GM19043 (cell line): ENCODE results near the gene FAM181B.
A peak's percentile ranks its signal among the peaks of the same experiment; 100 is the strongest.

ENCODE experiments used
- ATAC-seq: cut with Tn5 transposase; IDR thresholded peaks from one replicate; pipeline ENCODE4 v1.9.1; 2021; ENCODE audit warnings: low read depth; ENCODE audit not compliant: unreplicated experiment

FAM181B gene

DNA sequence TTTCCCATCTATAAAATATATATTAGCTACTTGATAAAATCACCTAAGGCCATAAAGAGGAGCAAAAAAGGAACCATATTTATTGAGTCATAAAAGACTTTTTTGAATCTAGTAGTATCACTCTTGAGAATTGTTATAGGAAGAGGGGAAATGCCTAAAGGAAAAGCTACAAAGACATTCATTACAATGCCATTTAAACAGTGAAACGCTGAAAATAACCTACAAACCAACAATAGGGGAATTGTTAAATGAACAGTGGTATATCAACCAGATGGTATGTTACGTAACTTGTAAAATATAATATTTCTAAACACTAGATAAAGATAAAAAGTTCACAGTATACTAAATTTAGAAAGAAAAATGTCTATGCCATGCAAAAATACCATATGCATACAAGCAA is 47.5 kb downstream of the FAM181B start:
- no peak for ATAC-seq

DNA sequence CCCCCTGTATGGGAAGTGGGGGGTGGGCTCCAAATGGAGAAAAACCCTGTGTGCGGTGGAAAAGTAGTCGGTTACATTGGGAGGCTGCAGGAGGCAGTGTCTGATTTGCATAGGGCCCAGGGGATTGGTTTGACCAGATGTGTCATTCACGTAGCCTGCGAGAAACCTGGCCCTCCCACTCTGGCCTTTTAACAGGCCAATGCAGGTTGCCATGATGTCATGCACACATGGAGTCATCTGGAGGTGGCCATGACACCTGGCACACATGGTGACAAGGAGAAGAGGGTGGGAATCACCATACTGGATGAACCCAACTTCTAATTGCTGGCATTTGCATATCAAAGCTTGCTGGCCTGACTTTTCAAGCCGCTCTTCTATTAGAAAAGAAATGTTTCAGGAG is 50.6 kb downstream of the FAM181B start:
- no peak for ATAC-seq

DNA sequence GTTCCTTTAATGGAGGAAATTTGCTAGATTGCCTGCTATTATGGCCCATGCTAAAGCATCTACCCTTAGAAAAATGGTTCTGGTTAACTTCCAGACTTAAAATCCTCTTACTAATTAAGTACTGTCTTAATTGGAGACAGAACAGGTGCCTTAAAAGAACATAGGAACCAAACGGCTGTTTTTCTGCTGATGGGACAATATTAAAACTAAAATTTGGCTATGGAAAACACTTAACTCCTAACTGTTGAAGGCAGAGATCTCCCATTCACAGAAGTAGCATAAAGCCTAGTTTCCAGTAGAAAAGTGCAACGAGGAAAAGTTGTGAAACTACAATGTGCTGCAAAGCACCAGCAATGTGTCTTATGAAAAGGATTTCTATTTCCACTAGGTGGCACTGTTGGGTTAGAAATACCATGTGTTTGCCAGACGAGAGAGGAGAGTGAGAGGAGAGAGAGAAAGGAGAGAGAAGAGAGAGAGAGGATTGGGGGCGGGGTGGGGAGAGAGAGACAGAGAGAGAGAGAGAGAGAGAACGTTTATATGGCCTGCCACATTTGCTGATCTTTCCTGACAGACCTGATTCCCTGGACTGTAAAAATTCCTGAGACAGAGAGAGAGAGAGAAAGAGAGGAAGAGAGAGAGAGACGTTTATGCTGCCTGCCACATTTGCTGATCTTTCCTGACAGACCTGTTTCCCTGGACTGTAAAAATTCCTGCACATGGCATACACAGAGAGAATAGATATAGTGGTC is 51.5 kb downstream of the FAM181B start:
- peak; percentile 56 for ATAC-seq

DNA sequence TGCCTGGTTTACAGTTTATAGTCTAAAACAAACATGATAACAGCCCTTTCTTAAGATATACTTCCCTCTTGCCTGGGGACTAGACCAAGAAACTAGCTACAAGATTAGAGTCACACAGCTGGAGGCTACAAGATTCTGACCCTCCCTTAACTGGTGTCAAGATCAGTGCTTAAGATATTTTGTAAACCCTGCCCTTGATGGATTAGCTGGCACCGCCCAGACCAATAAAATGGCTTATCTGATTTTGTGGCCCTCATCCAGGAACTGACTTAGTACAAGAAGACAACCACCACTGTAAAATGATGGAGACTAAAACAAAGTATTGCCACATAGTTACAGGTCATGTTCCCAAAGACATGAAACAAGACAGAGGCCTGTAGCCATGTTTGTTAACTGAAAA is 53.4 kb downstream of the FAM181B start:
- ATAC-seq: no peak
